Muscle layer of duodenum (tissue), 2 donors: ENCODE measurements around the gene TP53I3.
A peak's percentile ranks its signal among the peaks of the same experiment; 100 is the strongest.
"Not testable (repeated sequence)": the region's sequence is repeated elsewhere in the genome, so short reads cannot be mapped to it uniquely, and the experiment has no call there.

ENCODE experiments used
- H3K27ac ChIP-seq: one replicate; pipeline ENCODE4 v1.7.0; 2013; ENCODE audit warnings: mild to moderate bottlenecking, low read length
- H3K27me3 ChIP-seq: one replicate; pipeline ENCODE4 v1.7.0; 2013; ENCODE audit warnings: low read depth, mild to moderate bottlenecking, control low read depth, low read length
- H3K36me3 ChIP-seq, 2 donors: one replicate each; pipeline ENCODE4 v1.7.0; 2013; ENCODE audit warnings: low read length in 2 of 2, control low read depth in 1 of 2, mild to moderate bottlenecking in 1 of 2; ENCODE audit not compliant: insufficient read depth in 2 of 2, control insufficient read depth in 1 of 2
- H3K4me1 ChIP-seq, 2 donors: one replicate each; pipeline ENCODE4 v1.7.0; 2013; ENCODE audit warnings: low read length in 2 of 2, mild to moderate bottlenecking in 2 of 2, control low read depth in 1 of 2, moderate library complexity in 1 of 2; ENCODE audit not compliant: insufficient read depth in 2 of 2, control insufficient read depth in 1 of 2
- H3K4me3 ChIP-seq, 2 donors: one replicate each; pipeline ENCODE4 v1.7.0; 2013; ENCODE audit warnings: low read length in 2 of 2, low read depth in 1 of 2, mild to moderate bottlenecking in 1 of 2
- H3K9me3 ChIP-seq, 2 donors: one replicate each; pipeline ENCODE4 v1.7.0; 2013; ENCODE audit warnings: low read length in 2 of 2, control low read depth in 1 of 2, mild to moderate bottlenecking in 1 of 2; ENCODE audit not compliant: control insufficient read depth in 1 of 2
- donor health status: healthy.

The TP53I3 gene

DNA sequence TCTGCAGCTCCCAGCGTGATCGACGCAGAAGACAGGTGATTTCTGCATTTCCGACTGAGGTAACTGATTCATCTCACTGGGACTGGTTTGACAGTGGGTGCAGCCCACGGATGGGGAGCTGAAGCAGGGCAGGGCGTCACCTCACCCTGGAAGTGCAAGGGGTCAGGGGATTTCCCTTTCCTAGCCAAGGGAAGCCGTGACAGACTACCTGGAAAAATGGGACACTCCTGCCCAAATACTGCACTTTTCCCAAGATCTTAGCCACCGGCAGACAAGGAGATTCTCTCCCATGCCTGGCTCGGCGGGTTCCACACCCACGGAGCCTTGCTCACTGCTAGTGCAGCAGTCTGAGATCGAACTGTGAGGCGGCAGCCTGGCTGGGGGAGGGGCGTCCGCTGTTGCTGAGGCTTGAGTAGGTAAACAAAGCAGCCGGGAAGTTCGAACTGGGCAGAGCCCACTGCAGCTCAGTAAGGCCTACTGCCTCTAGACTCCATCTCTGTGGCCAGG is 10.6 kb upstream of the TP53I3 start:
- H3K36me3 ChIP-seq: peaks cover 0 to 17% of the 10 kb centered on the region in 2 donors
- H3K27me3 ChIP-seq, H3K9me3 ChIP-seq, H3K4me1 ChIP-seq, H3K4me3 ChIP-seq, H3K27ac ChIP-seq: not testable (repeated sequence)

- H3K9me3 ChIP-seq, H3K4me3 ChIP-seq, H3K27me3 ChIP-seq, H3K27ac ChIP-seq, H3K4me1 ChIP-seq: not testable (repeated sequence)
- H3K36me3 ChIP-seq: peaks cover 0 to 17% of the 10 kb centered on the region in 2 donors
Observed at GRCh38 chr2:24093270-24093669, 8.6 kb upstream of the TP53I3 start.

GRCh38 chr2:24088821-24089359 is 4.3 kb upstream of the TP53I3 start:
- H3K36me3 ChIP-seq: peaks cover 4 to 6% of the 10 kb centered on the region in 2 donors
- H3K4me3 ChIP-seq: no peak overlapping the region
- no peaks in the 10 kb centered on the region for H3K9me3 ChIP-seq
- H3K27ac ChIP-seq: no peak overlapping the region
- H3K27me3 ChIP-seq: no peaks in the 10 kb centered on the region
- peaks cover 0 to 8% of the 10 kb centered on the region in 2 donors for H3K4me1 ChIP-seq

DNA sequence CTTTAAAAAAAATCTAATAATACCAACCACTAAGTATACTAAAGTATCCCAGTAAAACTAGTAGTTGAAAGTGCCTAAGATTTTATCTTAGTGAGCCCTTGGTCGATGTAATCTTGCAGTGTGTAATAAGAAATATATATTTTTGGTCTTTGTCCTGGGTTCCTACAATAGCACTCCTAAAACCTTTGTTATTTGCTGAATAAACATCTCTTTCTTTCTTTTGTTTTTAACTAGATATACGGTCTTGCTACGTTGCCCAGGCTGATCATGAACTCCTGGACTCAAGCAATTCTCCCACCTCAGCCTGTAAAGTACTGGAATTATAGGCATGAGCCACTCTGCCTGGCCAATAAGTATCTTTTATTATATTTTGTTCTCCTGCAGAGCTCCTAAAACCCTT is 2.4 kb upstream of the TP53I3 start:
- Histone ChIP-seq H3K4me1 (peaks cover 7 to 20% of the 10 kb centered on the region in 2 donors), H3K4me3 (no peak overlapping the region), H3K36me3 (peaks cover 4 to 6% of the 10 kb centered on the region in 2 donors), H3K9me3 (no peaks in the 10 kb centered on the region), H3K27me3 (no peaks in the 10 kb centered on the region), H3K27ac (no peak overlapping the region)

DNA sequence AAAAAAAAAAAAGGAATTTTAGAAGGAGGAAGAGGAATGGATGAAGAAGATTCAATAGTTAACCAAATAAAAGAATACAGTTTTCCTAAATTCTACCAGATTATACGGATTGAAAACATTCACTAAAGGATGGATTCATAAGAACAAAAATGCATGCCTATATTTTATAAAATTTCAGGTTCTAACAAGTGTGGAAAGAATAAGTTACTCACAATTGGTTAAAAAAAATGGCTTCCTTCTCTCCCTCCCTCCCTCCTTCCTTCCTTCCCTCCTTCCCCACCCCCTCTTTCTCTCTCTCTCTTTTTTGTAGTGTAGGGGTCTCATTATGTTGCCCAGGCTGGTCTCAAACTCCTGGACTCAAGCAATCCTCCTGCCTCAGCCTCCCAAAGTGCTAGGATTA is 1.6 kb upstream of the TP53I3 start:
- H3K27me3 ChIP-seq: no peaks in the 10 kb centered on the region
- peaks cover 7 to 10% of the 10 kb centered on the region in 2 donors for H3K36me3 ChIP-seq
- peaks cover 7 to 20% of the 10 kb centered on the region in 2 donors for H3K4me1 ChIP-seq
- no peak overlapping the region for H3K27ac ChIP-seq
- H3K9me3 ChIP-seq: no peaks in the 10 kb centered on the region
- no peak overlapping the region for H3K4me3 ChIP-seq

GRCh38 chr2:24085200-24085489 is 511 bp upstream of the TP53I3 start:
- H3K27me3 ChIP-seq: no peaks in the 10 kb centered on the region
- peak overlapping the region; percentile 90 for H3K27ac ChIP-seq
- H3K4me1 ChIP-seq: peaks cover 7 to 20% of the 10 kb centered on the region in 2 donors
- no peaks in the 10 kb centered on the region for H3K9me3 ChIP-seq
- peak overlapping the region; percentile 72 to 83 for H3K4me3 ChIP-seq
- peaks cover 13 to 20% of the 10 kb centered on the region in 2 donors for H3K36me3 ChIP-seq

DNA sequence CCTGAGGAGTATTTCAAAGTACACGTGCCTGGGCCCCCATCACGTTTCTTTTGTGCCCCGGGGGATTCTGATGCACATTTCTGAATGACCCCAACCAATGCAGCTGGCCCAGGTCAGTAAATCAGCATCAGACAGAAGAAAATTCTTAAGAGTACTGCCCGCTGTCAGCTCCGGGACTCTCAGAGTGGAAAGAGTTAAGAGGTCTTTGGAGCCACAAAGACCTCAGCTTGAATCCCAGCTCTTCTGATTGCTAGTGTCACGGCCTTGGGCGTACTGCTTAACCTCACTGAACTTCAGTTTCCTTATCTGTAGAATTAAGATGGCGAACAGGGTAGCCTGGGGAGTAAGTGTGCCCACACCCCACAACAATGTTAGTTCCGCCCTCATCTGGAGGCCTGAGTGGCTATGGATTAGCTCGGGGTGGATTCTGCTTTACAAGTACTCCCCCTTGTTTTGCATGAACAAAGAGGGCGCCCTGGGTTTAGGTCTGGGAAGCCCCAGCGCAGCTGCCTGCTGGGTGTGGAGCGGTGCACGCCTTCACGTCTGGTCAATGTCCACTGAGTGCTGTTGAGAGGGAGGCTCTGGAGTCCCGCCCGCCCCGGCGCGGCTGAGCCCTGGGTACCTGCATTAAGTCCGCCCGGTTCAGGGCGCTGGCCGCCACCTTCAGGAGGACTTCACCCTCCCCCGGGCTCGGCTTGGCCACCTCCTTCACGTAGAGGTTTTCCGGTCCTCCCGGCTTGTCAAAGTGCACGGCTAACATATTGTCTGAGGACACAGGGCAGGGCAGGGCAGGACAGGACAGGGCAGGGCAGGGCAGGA is 858 bp downstream of the TP53I3 start:
- Histone ChIP-seq H3K36me3 (peaks cover 19 to 26% of the 10 kb centered on the region in 2 donors), H3K4me3 (peak overlapping the region; percentile 56 to 72), H3K27me3 (no peaks in the 10 kb centered on the region), H3K4me1 (peaks cover 7 to 20% of the 10 kb centered on the region in 2 donors), H3K9me3 (no peaks in the 10 kb centered on the region), H3K27ac (peak overlapping the region; percentile 85)

DNA sequence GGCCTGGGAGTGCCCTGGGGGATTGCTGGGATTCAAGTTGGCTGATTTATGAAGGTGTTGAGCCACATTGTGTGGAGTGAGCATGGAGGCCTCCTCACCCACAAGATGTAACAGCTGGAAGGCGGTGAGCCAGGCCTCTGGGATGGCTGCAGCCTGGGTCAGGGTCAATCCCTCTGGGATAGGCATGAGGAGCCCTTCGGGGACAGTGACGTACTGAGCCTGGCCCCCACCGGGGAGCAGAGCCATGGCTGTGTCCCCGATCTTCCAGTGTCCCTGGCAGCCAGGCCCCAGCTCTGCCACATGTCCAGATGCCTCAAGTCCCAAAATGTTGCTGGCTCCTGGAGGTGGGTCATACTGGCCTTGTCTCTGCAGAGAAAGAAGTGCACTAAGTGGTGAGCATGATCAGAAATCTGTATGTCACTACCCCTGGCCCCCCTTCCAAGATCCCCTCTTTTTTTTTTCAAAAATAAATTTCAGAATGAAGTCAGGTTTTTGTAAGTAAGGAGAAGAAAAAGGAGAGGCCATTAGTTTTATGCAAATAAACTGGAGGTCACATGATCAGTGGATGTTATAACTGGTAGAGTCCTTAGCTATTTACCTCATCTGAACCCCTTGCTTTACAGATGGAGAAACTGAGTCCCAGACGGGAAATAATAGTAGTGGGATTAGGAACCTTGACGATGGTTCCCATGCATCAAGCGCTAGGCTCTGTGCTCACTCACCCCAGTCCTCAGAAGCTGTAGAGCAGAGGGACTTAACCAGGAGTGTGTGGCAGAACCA is 1.7 kb downstream of the TP53I3 start:
- Histone ChIP-seq H3K27me3 (no peaks in the 10 kb centered on the region), H3K27ac (peak overlapping the region; percentile 85), H3K4me1 (peaks cover 7 to 22% of the 10 kb centered on the region in 2 donors), H3K4me3 (peak overlapping the region; percentile 56 to 72), H3K9me3 (no peaks in the 10 kb centered on the region), H3K36me3 (peaks cover 19 to 26% of the 10 kb centered on the region in 2 donors)

GRCh38 chr2:24080701-24081100 is 3.9 kb downstream of the TP53I3 start:
- H3K36me3 ChIP-seq: peaks cover 14 to 26% of the 10 kb centered on the region in 2 donors

DNA sequence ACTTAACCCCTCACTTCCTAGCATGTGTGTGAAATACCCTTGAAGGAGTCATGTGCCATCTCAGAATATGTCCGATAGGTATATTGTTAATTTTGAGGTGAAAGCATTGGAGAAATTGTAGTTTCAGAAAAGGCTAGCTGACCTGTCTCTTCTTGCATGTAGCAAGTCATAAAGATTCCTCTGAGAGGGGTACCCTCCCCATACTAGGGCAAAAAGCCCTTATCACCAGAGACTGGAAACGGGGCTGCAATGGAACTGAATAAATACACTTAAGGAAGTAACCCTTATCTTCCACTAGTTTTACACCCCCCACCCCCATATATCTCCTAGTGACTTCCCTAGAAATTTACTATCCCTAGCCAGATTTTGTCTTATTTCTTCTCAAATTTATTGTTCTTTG is 6.8 kb downstream of the TP53I3 start:
- H3K4me3 ChIP-seq: peak overlapping the region; percentile 94 to 96
- H3K27me3 ChIP-seq: no peaks in the 10 kb centered on the region
- H3K36me3 ChIP-seq: peaks cover 19 to 25% of the 10 kb centered on the region in 2 donors
- peaks cover 0 to 19% of the 10 kb centered on the region in 2 donors for H3K4me1 ChIP-seq
- peak overlapping the region; percentile 90 for H3K27ac ChIP-seq
- no peaks in the 10 kb centered on the region for H3K9me3 ChIP-seq

More at GRCh38 chr2:24080701-24081100, 3.9 kb downstream of the TP53I3 start:
- no peak overlapping the region for H3K27ac ChIP-seq
- H3K27me3 ChIP-seq: no peaks in the 10 kb centered on the region
- H3K4me1 ChIP-seq: peaks cover 7 to 29% of the 10 kb centered on the region in 2 donors
- no peaks in the 10 kb centered on the region for H3K9me3 ChIP-seq
- H3K4me3 ChIP-seq: no peak overlapping the region

- Histone ChIP-seq H3K4me3 (peak overlapping the region; percentile 94 to 96), H3K27me3 (no peaks in the 10 kb centered on the region), H3K27ac (peak overlapping the region; percentile 90), H3K4me1 (peaks cover 0 to 17% of the 10 kb centered on the region in 2 donors), H3K9me3 (no peaks in the 10 kb centered on the region), H3K36me3 (peaks cover 22 to 29% of the 10 kb centered on the region in 2 donors)
Observed at GRCh38 chr2:24077535-24077877, 7.1 kb downstream of the TP53I3 start.
